CD14-positive monocyte (primary cell): ENCODE measurements around the gene PAPPA. TPM values are rescaled to one million over a fixed set of nuclear protein-coding genes. Genes with fewer than 3 reads are reported as not detected.

Experiments used
- DNase-seq, 3 donors: peaks; one replicate each; pipeline ENCODE4 v3.0.0-alpha.2; 2011 to 2022
- H2AFZ ChIP-seq: 2 replicates; pipeline ENCODE4 v1.6.0; 2012; ENCODE audit warnings: mild to moderate bottlenecking, low read depth, low read length, inconsistent platforms; ENCODE audit not compliant: insufficient read depth, poor library complexity, severe bottlenecking
- H3K27ac ChIP-seq, 2 donors: 1 replicate in 1 of 2; 2 replicates in 1 of 2; pipeline ENCODE4 v1.5.1; 2012 to 2013; ENCODE audit warnings: low read length in 2 of 2, control low read depth in 1 of 2, inconsistent platforms in 1 of 2, low read depth in 1 of 2, mild to moderate bottlenecking in 1 of 2
- H3K27me3 ChIP-seq, 2 donors: one replicate each; pipeline versions ENCODE4 v1.6.0 to v1.6.1; 2011 to 2013; ENCODE audit warnings: low read length in 2 of 2; ENCODE audit not compliant: control insufficient read depth in 2 of 2, insufficient read depth in 2 of 2
- H3K36me3 ChIP-seq, 2 donors: replicated peaks in 1 of 2; 1 replicate in 1 of 2; 2 replicates in 1 of 2; pipeline versions ENCODE4 v1.5.1 to v1.6.1; 2012 to 2013; ENCODE audit warnings: low read length in 2 of 2, control low read depth in 1 of 2, inconsistent platforms in 1 of 2, mild to moderate bottlenecking in 1 of 2; ENCODE audit not compliant: insufficient read depth in 2 of 2, control insufficient read depth in 1 of 2
- H3K4me1 ChIP-seq, 2 donors: 1 replicate in 1 of 2; 2 replicates in 1 of 2; pipeline versions ENCODE4 v1.5.1 to v1.6.1; 2012 to 2013; ENCODE audit warnings: low read length in 2 of 2, control low read depth in 1 of 2, inconsistent platforms in 1 of 2, mild to moderate bottlenecking in 1 of 2, moderate library complexity in 1 of 2; ENCODE audit not compliant: insufficient read depth in 2 of 2, control insufficient read depth in 1 of 2
- H3K4me2 ChIP-seq: replicated peaks from 2 replicates; pipeline ENCODE3; 2012; ENCODE audit warnings: low read length, moderate library complexity, mild to moderate bottlenecking; ENCODE audit not compliant: poor library complexity, severe bottlenecking; ENCODE audit errors: extremely low read depth
- H3K4me3 ChIP-seq, 3 experiments: fragments of 200-600 bp in 1 of 3; sonication (generic) in 1 of 3; replicated peaks in 1 of 3; 1 replicate in 2 of 3; 2 replicates in 1 of 3; pipeline ENCODE4 v1.5.1; 2011 to 2013; ENCODE audit warnings: low read length in 3 of 3, mild to moderate bottlenecking in 3 of 3, control low read depth in 2 of 3, low read depth in 2 of 3, inconsistent platforms in 1 of 3, moderate library complexity in 1 of 3
- H3K79me2 ChIP-seq: 2 replicates; pipeline ENCODE4 v1.6.0; 2012; ENCODE audit warnings: mild to moderate bottlenecking, control low read depth, inconsistent platforms, low read length, moderate library complexity; ENCODE audit not compliant: insufficient read depth
- H3K9ac ChIP-seq: 2 replicates; pipeline ENCODE4 v1.6.0; 2017; ENCODE audit warnings: low read length, mild to moderate bottlenecking; ENCODE audit not compliant: insufficient read depth, poor library complexity, severe bottlenecking
- H3K9me3 ChIP-seq, 2 donors: replicated peaks in 1 of 2; 1 replicate in 1 of 2; 2 replicates in 1 of 2; pipeline versions ENCODE4 v1.5.1 to v1.6.1; 2012 to 2013; ENCODE audit warnings: low read length in 2 of 2, control low read depth in 1 of 2; ENCODE audit not compliant: control insufficient read depth in 1 of 2, insufficient read depth in 1 of 2
- H4K20me1 ChIP-seq: 2 replicates; pipeline ENCODE4 v1.6.0; 2012; ENCODE audit warnings: mild to moderate bottlenecking, low read length, control low read depth, moderate library complexity; ENCODE audit not compliant: insufficient read depth
- H3K27ac Mint-ChIP-seq, 7 donors: one replicate each; pipeline ENCODE4 v1.8.0; 2020; ENCODE audit warnings: mild to moderate bottlenecking in 7 of 7, mixed read lengths in 7 of 7, moderate library complexity in 6 of 7, inconsistent platforms in 2 of 7
- H3K27me3 Mint-ChIP-seq, 3 donors: one replicate each; pipeline ENCODE4 v1.8.0; 2021 to 2022; ENCODE audit warnings: low read depth in 3 of 3, mild to moderate bottlenecking in 3 of 3, mixed read lengths in 3 of 3, moderate library complexity in 3 of 3, inconsistent platforms in 1 of 3
- H3K36me3 Mint-ChIP-seq, 2 donors: one replicate each; pipeline ENCODE4 v1.8.0; 2020; ENCODE audit warnings: mixed read lengths in 2 of 2, inconsistent platforms in 1 of 2, mild to moderate bottlenecking in 1 of 2
- H3K4me1 Mint-ChIP-seq: one replicate; pipeline ENCODE4 v1.8.0; 2020; ENCODE audit warnings: mild to moderate bottlenecking, mixed read lengths
- H3K4me3 Mint-ChIP-seq, 2 donors: one replicate each; pipeline ENCODE4 v1.8.0; 2020; ENCODE audit warnings: mild to moderate bottlenecking in 2 of 2, mixed read lengths in 2 of 2, moderate library complexity in 1 of 2
- H3K9me3 Mint-ChIP-seq, 7 donors: one replicate each; pipeline ENCODE4 v1.8.0; 2020 to 2022; ENCODE audit warnings: mixed read lengths in 7 of 7, mild to moderate bottlenecking in 6 of 7, moderate library complexity in 6 of 7, inconsistent platforms in 2 of 7
- WGBS: methylation state at CpG from one replicate; pipeline ENCODE4 v1.1.5; 2013; ENCODE audit warnings: missing lambda C conversion rate; ENCODE audit not compliant: insufficient coverage; 5-methylcytosine and 5-hydroxymethylcytosine counted together
- intact Hi-C, 2 donors: fragments of 100-400 bp; cut with micrococcal nuclease; formaldehyde crosslinking; loops; one replicate each; pipeline versions ENCODE4 v1.15.0 to v1.15.1; 2023
- polyA plus RNA-seq, 3 donors: library from polyadenylated mRNA; depleted of rRNA in 1 of 3; unstranded in 2 of 3; stranded (reverse) in 1 of 3; fragments of 300-500 nt in 2 of 3; fragments of >200 nt in 1 of 3; fragmentation: Illumina TruSeq in 2 of 3; gene quantifications; 1 replicate in 2 of 3; 2 replicates in 1 of 3; pipeline ENCODE4 v1.2.3, GENCODE V29; 2012 to 2021
- TF ChIP-seq, protein P1 (sequence below): fragments of 200-600 bp; IDR thresholded peaks from one replicate; pipeline ENCODE4 v1.8.0; 2022; ENCODE audit warnings: antibody characterized with exemption, mild to moderate bottlenecking

PAPPA gene
- polyA plus RNA-seq, 3 donors = not detected

DNA sequence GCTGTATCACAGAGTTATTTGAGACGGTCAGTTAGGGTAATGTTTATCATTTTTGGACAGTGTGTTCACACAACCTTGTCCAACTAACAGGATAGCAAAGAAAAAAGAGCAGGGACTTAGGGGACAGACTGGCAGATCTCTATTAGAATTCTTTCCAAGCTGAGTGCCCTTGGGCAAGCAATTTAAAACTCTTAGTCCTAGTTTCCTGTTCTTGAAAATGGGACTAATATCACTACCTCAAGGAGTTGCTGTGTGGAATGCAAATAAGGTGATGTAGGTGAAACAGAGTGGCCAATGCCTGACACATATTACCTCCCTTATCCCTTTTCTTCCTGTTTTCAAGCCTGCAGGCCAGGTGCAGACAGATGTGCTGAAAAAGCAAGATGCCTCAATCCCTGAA lies 186.7 kb downstream of the PAPPA start:
- WGBS = no CpG with 5 or more reads among the region's 1 CpG
- no peaks in the 10 kb centered on the region for H3K36me3 ChIP-seq
- H3K4me1 ChIP-seq = no peaks in the 10 kb centered on the region
- no peaks in the 10 kb centered on the region for H3K79me2 ChIP-seq
- Mint-ChIP-seq H3K4me1 (no peaks in the 10 kb centered on the region), H3K27me3 (peaks cover 0 to 6% (median 0%) of the 10 kb centered on the region in 3 donors), H3K27ac (no peak overlapping the region), H3K4me3 (no peak overlapping the region), H3K36me3 (no peaks in the 10 kb centered on the region), H3K9me3 (peaks cover 0 to 4% (median 4%) of the 10 kb centered on the region in 7 donors)
- no peak overlapping the region for H3K9ac ChIP-seq
- TF ChIP-seq, protein P1, sequence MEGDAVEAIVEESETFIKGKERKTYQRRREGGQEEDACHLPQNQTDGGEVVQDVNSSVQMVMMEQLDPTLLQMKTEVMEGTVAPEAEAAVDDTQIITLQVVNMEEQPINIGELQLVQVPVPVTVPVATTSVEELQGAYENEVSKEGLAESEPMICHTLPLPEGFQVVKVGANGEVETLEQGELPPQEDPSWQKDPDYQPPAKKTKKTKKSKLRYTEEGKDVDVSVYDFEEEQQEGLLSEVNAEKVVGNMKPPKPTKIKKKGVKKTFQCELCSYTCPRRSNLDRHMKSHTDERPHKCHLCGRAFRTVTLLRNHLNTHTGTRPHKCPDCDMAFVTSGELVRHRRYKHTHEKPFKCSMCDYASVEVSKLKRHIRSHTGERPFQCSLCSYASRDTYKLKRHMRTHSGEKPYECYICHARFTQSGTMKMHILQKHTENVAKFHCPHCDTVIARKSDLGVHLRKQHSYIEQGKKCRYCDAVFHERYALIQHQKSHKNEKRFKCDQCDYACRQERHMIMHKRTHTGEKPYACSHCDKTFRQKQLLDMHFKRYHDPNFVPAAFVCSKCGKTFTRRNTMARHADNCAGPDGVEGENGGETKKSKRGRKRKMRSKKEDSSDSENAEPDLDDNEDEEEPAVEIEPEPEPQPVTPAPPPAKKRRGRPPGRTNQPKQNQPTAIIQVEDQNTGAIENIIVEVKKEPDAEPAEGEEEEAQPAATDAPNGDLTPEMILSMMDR = no peak
- H2AFZ ChIP-seq = no peak overlapping the region
- no peaks in the 10 kb centered on the region for H3K27me3 ChIP-seq
- H3K4me2 ChIP-seq = no peak overlapping the region
- H4K20me1 ChIP-seq = no peaks in the 10 kb centered on the region
- no peak for DNase-seq
- H3K4me3 ChIP-seq = no peak overlapping the region
- no peak overlapping the region for H3K27ac ChIP-seq
- no peaks in the 10 kb centered on the region for H3K9me3 ChIP-seq
- intact Hi-C loops = no loop called here

DNA sequence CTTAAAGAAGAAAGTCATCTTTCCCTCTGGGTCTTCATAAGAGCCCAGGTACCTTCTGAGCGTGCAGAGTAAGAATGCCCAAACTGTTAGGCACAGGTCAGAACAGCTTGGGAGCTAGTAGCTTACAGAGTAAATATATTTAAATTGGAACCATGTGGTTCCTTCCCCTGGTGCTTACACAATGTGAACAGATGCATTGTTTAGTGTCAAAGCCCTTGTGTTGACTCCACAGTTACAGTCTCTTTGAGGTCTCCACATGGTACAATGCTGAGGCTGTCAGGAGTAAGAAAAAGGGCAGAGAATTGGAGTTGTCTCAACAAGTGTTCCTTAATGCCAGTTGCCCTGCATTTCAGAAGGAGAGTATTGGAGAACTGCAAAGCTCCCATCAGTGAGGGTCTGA lies 188.5 kb downstream of the PAPPA start:
- Histone ChIP-seq H3K36me3 (no peaks in the 10 kb centered on the region), H3K4me3 (no peak overlapping the region), H3K4me2 (no peak overlapping the region), H4K20me1 (no peaks in the 10 kb centered on the region), H3K27ac (no peak overlapping the region), H3K9ac (no peak overlapping the region), H3K79me2 (no peaks in the 10 kb centered on the region), H2AFZ (no peak overlapping the region), H3K4me1 (no peaks in the 10 kb centered on the region), H3K27me3 (no peaks in the 10 kb centered on the region), H3K9me3 (no peaks in the 10 kb centered on the region)
- Mint-ChIP-seq H3K4me3 (no peak overlapping the region), H3K4me1 (no peaks in the 10 kb centered on the region), H3K27me3 (peaks cover 0 to 6% (median 0%) of the 10 kb centered on the region in 3 donors), H3K36me3 (no peaks in the 10 kb centered on the region), H3K27ac (no peak overlapping the region), H3K9me3 (peaks cover 0 to 10% (median 4%) of the 10 kb centered on the region in 7 donors)
- no peak for DNase-seq
- intact Hi-C loops = no loop called here
- TF ChIP-seq, protein P1 = no peak
- WGBS = no CpG with 5 or more reads among the region's 1 CpG
